ENCODE data around the gene FRG2C.
"Not testable (repeated sequence)": the region's sequence is repeated elsewhere in the genome, so short reads cannot be mapped to it uniquely, and the experiment has no call there.

The FRG2C gene
- total RNA-seq, result 0 to 0.07 (median 0) reads per million in 9 experiments

GRCh38 chr3:75664028-75664427, at the start of gene FRG2C:
Gene FRG2C, plus strand, starts transcription at chr3:75664328. Its CDS starts 52 bp downstream, at chr3:75664380.
- not testable (repeated sequence) for H3K4me3 Mint-ChIP-seq; H3K36me3 Mint-ChIP-seq (ENCODE audit: insufficient read depth); DNase-seq; H3K4me1 Mint-ChIP-seq (ENCODE audit: low read depth in 2 of 2); H3K27ac Mint-ChIP-seq; ATAC-seq (replicated peaks)
- peaks cover 30 to 41% of the 10 kb centered on the region in 2 donors for H3K27me3 Mint-ChIP-seq
- H3K9me3 Mint-ChIP-seq, result peaks cover 8 to 26% of the 10 kb centered on the region in 2 donors

- ATAC-seq (replicated peaks); H3K36me3 Mint-ChIP-seq (ENCODE audit: insufficient read depth); H3K4me1 Mint-ChIP-seq (ENCODE audit: low read depth in 2 of 2); H3K9me3 Mint-ChIP-seq; DNase-seq; H3K27ac Mint-ChIP-seq; H3K4me3 Mint-ChIP-seq: not testable (repeated sequence)
- H3K27me3 Mint-ChIP-seq, result peaks cover 5 to 34% of the 10 kb centered on the region in 2 donors
These were observed 45.3 kb upstream of the FRG2C start for GRCh38 chr3:75618666-75619305.

GRCh38 chr3:75619481-75620031, 44.6 kb upstream of the FRG2C start:
- H3K36me3 Mint-ChIP-seq (ENCODE audit: insufficient read depth); DNase-seq; H3K27ac Mint-ChIP-seq; ATAC-seq (replicated peaks); H3K9me3 Mint-ChIP-seq; H3K4me3 Mint-ChIP-seq; H3K4me1 Mint-ChIP-seq (ENCODE audit: low read depth in 2 of 2): not testable (repeated sequence)
- peaks cover 5 to 34% of the 10 kb centered on the region in 2 donors for H3K27me3 Mint-ChIP-seq

- H3K9me3 Mint-ChIP-seq; H3K36me3 Mint-ChIP-seq (ENCODE audit: insufficient read depth); H3K4me1 Mint-ChIP-seq (ENCODE audit: low read depth in 2 of 2); ATAC-seq (replicated peaks); H3K4me3 Mint-ChIP-seq; H3K27ac Mint-ChIP-seq; DNase-seq: not testable (repeated sequence)
- peaks cover 5 to 34% of the 10 kb centered on the region in 2 donors for H3K27me3 Mint-ChIP-seq
These were observed 42.4 kb upstream of the FRG2C start for GRCh38 chr3:75621772-75622171.

GRCh38 chr3:75623656-75624055, 40.5 kb upstream of the FRG2C start:
- not testable (repeated sequence) for H3K9me3 Mint-ChIP-seq; H3K36me3 Mint-ChIP-seq (ENCODE audit: insufficient read depth); H3K4me1 Mint-ChIP-seq (ENCODE audit: low read depth in 2 of 2); DNase-seq; H3K4me3 Mint-ChIP-seq; ATAC-seq (replicated peaks); H3K27ac Mint-ChIP-seq
- H3K27me3 Mint-ChIP-seq, result peaks cover 5 to 27% of the 10 kb centered on the region in 2 donors

GRCh38 chr3:75630887-75631535, 33.1 kb upstream of the FRG2C start:
- H3K36me3 Mint-ChIP-seq (ENCODE audit: insufficient read depth); H3K4me3 Mint-ChIP-seq; ATAC-seq (replicated peaks); DNase-seq; H3K27ac Mint-ChIP-seq; H3K27me3 Mint-ChIP-seq; H3K4me1 Mint-ChIP-seq (ENCODE audit: low read depth in 2 of 2); H3K9me3 Mint-ChIP-seq: not testable (repeated sequence)

GRCh38 chr3:75631541-75631940, 32.6 kb upstream of the FRG2C start:
- H3K27ac Mint-ChIP-seq, result no peak overlapping the region
- H3K4me1 Mint-ChIP-seq (ENCODE audit: low read depth in 2 of 2), result no peaks in the 10 kb centered on the region
- no peak for ATAC-seq (replicated peaks)
- peaks cover 0 to 6% of the 10 kb centered on the region in 2 donors for H3K27me3 Mint-ChIP-seq
- DNase-seq, result no peak
- no peak overlapping the region for H3K4me3 Mint-ChIP-seq
- no peaks in the 10 kb centered on the region for H3K9me3 Mint-ChIP-seq
- H3K36me3 Mint-ChIP-seq (ENCODE audit: insufficient read depth), result no peaks in the 10 kb centered on the region

- H3K4me3 Mint-ChIP-seq; H3K27ac Mint-ChIP-seq; ATAC-seq (replicated peaks); H3K36me3 Mint-ChIP-seq (ENCODE audit: insufficient read depth); H3K9me3 Mint-ChIP-seq; H3K4me1 Mint-ChIP-seq (ENCODE audit: low read depth in 2 of 2); DNase-seq: not testable (repeated sequence)
- peaks cover 10 to 13% of the 10 kb centered on the region in 2 donors for H3K27me3 Mint-ChIP-seq
These were observed 25.2 kb upstream of the FRG2C start for GRCh38 chr3:75638947-75639346.

GRCh38 chr3:75641107-75641517, 23.0 kb upstream of the FRG2C start:
- DNase-seq, result peak in 1 of 3 experiments; percentile 5
- ATAC-seq (replicated peaks); H3K27me3 Mint-ChIP-seq; H3K4me1 Mint-ChIP-seq (ENCODE audit: low read depth in 2 of 2); H3K9me3 Mint-ChIP-seq; H3K36me3 Mint-ChIP-seq (ENCODE audit: insufficient read depth): not testable (repeated sequence)
- Mint-ChIP-seq H3K4me3 (peak overlapping the region; percentile 78), H3K27ac (peak overlapping the region; percentile 29 to 46)

- peak in 1 of 3 experiments; percentile 8 for DNase-seq
- not testable (repeated sequence) for H3K4me1 Mint-ChIP-seq (ENCODE audit: low read depth in 2 of 2); H3K27me3 Mint-ChIP-seq; ATAC-seq (replicated peaks); H3K36me3 Mint-ChIP-seq (ENCODE audit: insufficient read depth); H3K9me3 Mint-ChIP-seq
- H3K27ac Mint-ChIP-seq, result peak overlapping the region in 1 of 2 donors; percentile 52
- H3K4me3 Mint-ChIP-seq, result peak overlapping the region in 1 of 2 donors; percentile 54
These were observed 20.9 kb upstream of the FRG2C start for GRCh38 chr3:75643031-75643800.

- H3K9me3 Mint-ChIP-seq; H3K4me3 Mint-ChIP-seq; H3K4me1 Mint-ChIP-seq (ENCODE audit: low read depth in 2 of 2); H3K27me3 Mint-ChIP-seq; DNase-seq; H3K36me3 Mint-ChIP-seq (ENCODE audit: insufficient read depth); H3K27ac Mint-ChIP-seq; ATAC-seq (replicated peaks): not testable (repeated sequence)
These were observed 18.6 kb upstream of the FRG2C start for GRCh38 chr3:75645548-75645947.

- Mint-ChIP-seq H3K4me3 (no peak overlapping the region), H3K36me3 (ENCODE audit: insufficient read depth) (no peaks in the 10 kb centered on the region), H3K9me3 (no peaks in the 10 kb centered on the region), H3K27me3 (peaks cover 0 to 5% of the 10 kb centered on the region in 2 donors), H3K4me1 (ENCODE audit: low read depth in 2 of 2) (no peaks in the 10 kb centered on the region), H3K27ac (no peak overlapping the region)
- DNase-seq, result no peak
- ATAC-seq (replicated peaks), result no peak
These were observed 13.9 kb upstream of the FRG2C start for GRCh38 chr3:75650191-75650590.

GRCh38 chr3:75655101-75655904, 8.8 kb upstream of the FRG2C start:
- not testable (repeated sequence) for H3K4me3 Mint-ChIP-seq; DNase-seq; H3K27ac Mint-ChIP-seq; H3K36me3 Mint-ChIP-seq (ENCODE audit: insufficient read depth); H3K9me3 Mint-ChIP-seq; H3K4me1 Mint-ChIP-seq (ENCODE audit: low read depth in 2 of 2); ATAC-seq (replicated peaks)
- peaks cover 7 to 11% of the 10 kb centered on the region in 2 donors for H3K27me3 Mint-ChIP-seq

Data from effector memory CD8-positive, alpha-beta T cell (primary cell).